SK-N-SH treated with all-trans-retinoic acid at 6 μM for 48 hours (cell line): ENCODE results near the gene CSPG5.

Experiments used
- ATAC-seq: fragments of 200-7000 bp; cut with Tn5 transposase; 3 replicates; pipeline ENCODE4 v1.9.1; 2020; ENCODE audit warnings: mild to moderate bottlenecking, moderate library complexity
- ARNTL ChIP-seq: fragments of 450-650 bp; formaldehyde crosslinking; IDR thresholded peaks from 2 replicates; pipeline ENCODE4 v1.5.0; 2020; ENCODE audit warnings: low read depth, mild to moderate bottlenecking, moderate library complexity, borderline replicate concordance
- BACH2 ChIP-seq: fragments of 250-450 bp; sonication (Bioruptor Pico); IDR thresholded peaks from 2 replicates; pipeline ENCODE4 v1.9.0; 2021; ENCODE audit warnings: mild to moderate bottlenecking, borderline replicate concordance
- CREB5 ChIP-seq: fragments of 250-450 bp; sonication (Bioruptor Pico); IDR thresholded peaks from 2 replicates; pipeline ENCODE4 v1.5.1; 2020; ENCODE audit warnings: low read depth, mild to moderate bottlenecking, moderate library complexity
- CSDC2 ChIP-seq: fragments of 250-450 bp; sonication (Bioruptor Pico); IDR thresholded peaks from 2 replicates; pipeline ENCODE4 v1.5.0; 2020; ENCODE audit warnings: mild to moderate bottlenecking, moderate library complexity
- CSRNP3 ChIP-seq: fragments of 250-450 bp; sonication (Bioruptor Pico); IDR thresholded peaks from 2 replicates; pipeline ENCODE4 v1.5.1; 2021; ENCODE audit warnings: mild to moderate bottlenecking, moderate library complexity
- GLIS3 ChIP-seq: fragments of 250-450 bp; sonication (Bioruptor Pico); IDR thresholded peaks from 2 replicates; pipeline ENCODE4 v1.5.0; 2020; ENCODE audit warnings: mild to moderate bottlenecking, moderate library complexity
- PATZ1 ChIP-seq: fragments of 250-450 bp; sonication (Bioruptor Pico); IDR thresholded peaks from 2 replicates; pipeline ENCODE4 v1.8.0; 2020; ENCODE audit warnings: mild to moderate bottlenecking, moderate library complexity, borderline replicate concordance
- POU6F1 ChIP-seq: fragments of 250-450 bp; sonication (Bioruptor Pico); IDR thresholded peaks from 2 replicates; pipeline ENCODE4 v1.8.0; 2021; ENCODE audit warnings: low read depth, mild to moderate bottlenecking, moderate library complexity, borderline replicate concordance
- PPARA ChIP-seq: fragments of 250-450 bp; sonication (Bioruptor Pico); IDR thresholded peaks from 2 replicates; pipeline ENCODE4 v1.5.0; 2020; ENCODE audit warnings: mild to moderate bottlenecking, borderline replicate concordance
- RARB ChIP-seq: fragments of 250-450 bp; sonication (Bioruptor Pico); IDR thresholded peaks from 2 replicates; pipeline ENCODE4 v1.8.0; 2021; ENCODE audit warnings: mild to moderate bottlenecking, moderate library complexity
- SNAI2 ChIP-seq: fragments of 250-450 bp; sonication (Bioruptor Pico); IDR thresholded peaks from 2 replicates; pipeline ENCODE4 v1.5.0; 2020; ENCODE audit warnings: mild to moderate bottlenecking, moderate library complexity
- TOX ChIP-seq: fragments of 250-450 bp; sonication (Bioruptor Pico); IDR thresholded peaks from 2 replicates; pipeline ENCODE4 v1.8.0; 2021; ENCODE audit warnings: mild to moderate bottlenecking, moderate library complexity, borderline replicate concordance
- TSHZ2 ChIP-seq: fragments of 250-450 bp; sonication (Bioruptor Pico); IDR thresholded peaks from 2 replicates; pipeline ENCODE4 v1.5.0; 2020; ENCODE audit warnings: mild to moderate bottlenecking, moderate library complexity
- ZC3H10 ChIP-seq: fragments of 250-450 bp; sonication (Bioruptor Pico); IDR thresholded peaks from 2 replicates; pipeline ENCODE4 v1.5.1; 2021; ENCODE audit warnings: mild to moderate bottlenecking, moderate library complexity
- ZFP30 ChIP-seq: fragments of 450-650 bp; formaldehyde crosslinking; IDR thresholded peaks from 2 replicates; pipeline ENCODE4 v1.5.0; 2022; ENCODE audit warnings: mild to moderate bottlenecking, moderate library complexity
- ZNF565 ChIP-seq: fragments of 450-650 bp; formaldehyde crosslinking; conservative IDR thresholded peaks from 2 replicates; pipeline ENCODE4 v1.5.0; 2020; ENCODE audit warnings: low read depth, mild to moderate bottlenecking, moderate library complexity
- ZNF70 ChIP-seq: fragments of 450-650 bp; formaldehyde crosslinking; IDR thresholded peaks from 2 replicates; pipeline ENCODE4 v1.5.0; 2020; ENCODE audit warnings: mild to moderate bottlenecking, moderate library complexity
- ZNF8 ChIP-seq: fragments of 450-650 bp; formaldehyde crosslinking; IDR thresholded peaks from 2 replicates; pipeline ENCODE4 v1.5.0; 2020; ENCODE audit warnings: mild to moderate bottlenecking, moderate library complexity

Gene CSPG5

GRCh38 chr3:47553407-47553806 is 25.3 kb downstream of the CSPG5 start:
- ATAC-seq = no peak
- TF ChIP-seq POU6F1 (CRISPR knock-in tag) (no peak), PATZ1 (CRISPR knock-in tag) (no peak), ZNF565 (CRISPR knock-in tag) (no peak), CREB5 (CRISPR knock-in tag) (no peak)

GRCh38 chr3:47542471-47543173 is 36.0 kb downstream of the CSPG5 start:
- TF ChIP-seq RARB (CRISPR knock-in tag) = no peak
- no peak for TF ChIP-seq CREB5 (CRISPR knock-in tag)
- no peak for TF ChIP-seq PATZ1 (CRISPR knock-in tag)
- no peak for TF ChIP-seq GLIS3 (CRISPR knock-in tag)
- TF ChIP-seq ZFP30 (CRISPR knock-in tag) = no peak
- no peak for TF ChIP-seq ARNTL (CRISPR knock-in tag)
- no peak for TF ChIP-seq ZNF8 (CRISPR knock-in tag)
- no peak for TF ChIP-seq TSHZ2
- TF ChIP-seq BACH2 (CRISPR knock-in tag) = no peak
- TF ChIP-seq, all 23 proteins: peak for 0
- no peak for ATAC-seq

- no peak for ATAC-seq
- TF ChIP-seq TOX (CRISPR knock-in tag) = no peak
- no peak for TF ChIP-seq ZFP30 (CRISPR knock-in tag)
- no peak for TF ChIP-seq BACH2 (CRISPR knock-in tag)
- TF ChIP-seq POU6F1 (CRISPR knock-in tag) = no peak
- TF ChIP-seq TSHZ2 = no peak
- TF ChIP-seq ZNF70 (CRISPR knock-in tag) = no peak
- no peak for TF ChIP-seq ARNTL (CRISPR knock-in tag)
- no peak for TF ChIP-seq ZC3H10
- TF ChIP-seq CSDC2 (CRISPR knock-in tag) = no peak
- no peak for TF ChIP-seq CSRNP3
- TF ChIP-seq SNAI2 = no peak
- TF ChIP-seq PPARA = no peak
Observed at GRCh38 chr3:47541583-47542108, 37.0 kb downstream of the CSPG5 start.
